Measurements from ENCODE around the gene DIS3L2.
"Not testable (repeated sequence)": the region's sequence is repeated elsewhere in the genome, so short reads cannot be mapped to it uniquely, and the experiment has no call there.

Gene DIS3L2

GRCh38 chr2:232351686-232352510 lies 390.4 kb downstream of the DIS3L2 start:
- peaks cover 41 to 65% (median 57%) of the 10 kb centered on the region in 5 donors for H3K27me3 ChIP-seq (ENCODE audit: control insufficient read depth in 5 of 5, insufficient read depth in 4 of 5, low read length in 5 of 5)
- no peaks in the 10 kb centered on the region for H3K36me3 ChIP-seq (ENCODE audit: control insufficient read depth in 5 of 5, insufficient read depth in 5 of 5, low read length in 5 of 5)
- no peak overlapping the region for H3K9ac ChIP-seq (ENCODE audit: low read length in 5 of 5)
- no peak overlapping the region for H3K27ac ChIP-seq (ENCODE audit: low read depth, low read length)
- H3K9me3 ChIP-seq (ENCODE audit: control insufficient read depth in 5 of 5, low read length in 5 of 5) = peaks cover 0 to 3% (median 0%) of the 10 kb centered on the region in 5 donors
- H3K4me1 ChIP-seq (ENCODE audit: control insufficient read depth in 5 of 5, insufficient read depth in 5 of 5, low read length in 5 of 5) = peaks cover 0 to 16% (median 0%) of the 10 kb centered on the region in 5 donors
- H3K4me3 ChIP-seq (ENCODE audit: low read depth in 1 of 5, low read length in 5 of 5) = no peak overlapping the region

- peaks cover 0 to 3% (median 0%) of the 10 kb centered on the region in 5 donors for H3K9me3 ChIP-seq (ENCODE audit: control insufficient read depth in 5 of 5, low read length in 5 of 5)
- no peaks in the 10 kb centered on the region for H3K36me3 ChIP-seq (ENCODE audit: control insufficient read depth in 5 of 5, insufficient read depth in 5 of 5, low read length in 5 of 5)
- no peak overlapping the region for H3K9ac ChIP-seq (ENCODE audit: low read length in 5 of 5)
- H3K27me3 ChIP-seq (ENCODE audit: control insufficient read depth in 5 of 5, insufficient read depth in 4 of 5, low read length in 5 of 5) = peaks cover 41 to 65% (median 57%) of the 10 kb centered on the region in 5 donors
- peaks cover 0 to 16% (median 0%) of the 10 kb centered on the region in 5 donors for H3K4me1 ChIP-seq (ENCODE audit: control insufficient read depth in 5 of 5, insufficient read depth in 5 of 5, low read length in 5 of 5)
- H3K27ac ChIP-seq (ENCODE audit: low read depth, low read length) = no peak overlapping the region
- H3K4me3 ChIP-seq (ENCODE audit: low read depth in 1 of 5, low read length in 5 of 5) = no peak overlapping the region
Observed at GRCh38 chr2:232352511-232353091, 391.1 kb downstream of the DIS3L2 start.

GRCh38 chr2:232353096-232353495 lies 391.6 kb downstream of the DIS3L2 start:
- H3K36me3 ChIP-seq (ENCODE audit: control insufficient read depth in 5 of 5, insufficient read depth in 5 of 5, low read length in 5 of 5) = no peaks in the 10 kb centered on the region
- peaks cover 41 to 65% (median 57%) of the 10 kb centered on the region in 5 donors for H3K27me3 ChIP-seq (ENCODE audit: control insufficient read depth in 5 of 5, insufficient read depth in 4 of 5, low read length in 5 of 5)
- H3K9ac ChIP-seq (ENCODE audit: low read length in 5 of 5) = no peak overlapping the region
- H3K9me3 ChIP-seq (ENCODE audit: control insufficient read depth in 5 of 5, low read length in 5 of 5) = peaks cover 0 to 3% (median 0%) of the 10 kb centered on the region in 5 donors
- H3K4me1 ChIP-seq (ENCODE audit: control insufficient read depth in 5 of 5, insufficient read depth in 5 of 5, low read length in 5 of 5) = peaks cover 0 to 16% (median 0%) of the 10 kb centered on the region in 5 donors
- no peak overlapping the region for H3K4me3 ChIP-seq (ENCODE audit: low read depth in 1 of 5, low read length in 5 of 5)
- no peak overlapping the region for H3K27ac ChIP-seq (ENCODE audit: low read depth, low read length)

- Histone ChIP-seq H3K4me1 (ENCODE audit: control insufficient read depth in 5 of 5, insufficient read depth in 5 of 5, low read length in 5 of 5) (peaks cover 0 to 16% (median 0%) of the 10 kb centered on the region in 5 donors), H3K27ac (ENCODE audit: low read depth, low read length) (no peak overlapping the region), H3K9me3 (ENCODE audit: control insufficient read depth in 5 of 5, low read length in 5 of 5) (no peaks in the 10 kb centered on the region), H3K4me3 (ENCODE audit: low read depth in 1 of 5, low read length in 5 of 5) (no peak overlapping the region), H3K36me3 (ENCODE audit: control insufficient read depth in 5 of 5, insufficient read depth in 5 of 5, low read length in 5 of 5) (no peaks in the 10 kb centered on the region), H3K9ac (ENCODE audit: low read length in 5 of 5) (no peak overlapping the region), H3K27me3 (ENCODE audit: control insufficient read depth in 5 of 5, insufficient read depth in 4 of 5, low read length in 5 of 5) (peaks cover 41 to 62% (median 54%) of the 10 kb centered on the region in 5 donors)
Observed at GRCh38 chr2:232353660-232354059, 392.1 kb downstream of the DIS3L2 start.

GRCh38 chr2:232354069-232354468 lies 392.6 kb downstream of the DIS3L2 start:
- no peak overlapping the region for H3K9ac ChIP-seq (ENCODE audit: low read length in 5 of 5)
- no peak overlapping the region for H3K27ac ChIP-seq (ENCODE audit: low read depth, low read length)
- no peak overlapping the region for H3K4me3 ChIP-seq (ENCODE audit: low read depth in 1 of 5, low read length in 5 of 5)
- H3K36me3 ChIP-seq (ENCODE audit: control insufficient read depth in 5 of 5, insufficient read depth in 5 of 5, low read length in 5 of 5) = no peaks in the 10 kb centered on the region
- H3K27me3 ChIP-seq (ENCODE audit: control insufficient read depth in 5 of 5, insufficient read depth in 4 of 5, low read length in 5 of 5) = peaks cover 41 to 58% (median 50%) of the 10 kb centered on the region in 5 donors
- H3K9me3 ChIP-seq (ENCODE audit: control insufficient read depth in 5 of 5, low read length in 5 of 5) = no peaks in the 10 kb centered on the region
- H3K4me1 ChIP-seq (ENCODE audit: control insufficient read depth in 5 of 5, insufficient read depth in 5 of 5, low read length in 5 of 5) = peaks cover 0 to 16% (median 0%) of the 10 kb centered on the region in 5 donors

- Histone ChIP-seq H3K27me3 (ENCODE audit: control insufficient read depth in 5 of 5, insufficient read depth in 4 of 5, low read length in 5 of 5) (no peaks in the 10 kb centered on the region), H3K27ac (ENCODE audit: low read depth, low read length) (no peak overlapping the region), H3K36me3 (ENCODE audit: control insufficient read depth in 5 of 5, insufficient read depth in 5 of 5, low read length in 5 of 5) (no peaks in the 10 kb centered on the region), H3K9me3 (ENCODE audit: control insufficient read depth in 5 of 5, low read length in 5 of 5) (no peaks in the 10 kb centered on the region), H3K9ac (ENCODE audit: low read length in 5 of 5) (no peak overlapping the region), H3K4me3 (ENCODE audit: low read depth in 1 of 5, low read length in 5 of 5) (no peak overlapping the region), H3K4me1 (ENCODE audit: control insufficient read depth in 5 of 5, insufficient read depth in 5 of 5, low read length in 5 of 5) (peaks cover 0 to 8% (median 0%) of the 10 kb centered on the region in 5 donors)
Observed at GRCh38 chr2:232361646-232362045, 400.1 kb downstream of the DIS3L2 start.

- Histone ChIP-seq H3K36me3 (ENCODE audit: control insufficient read depth in 5 of 5, insufficient read depth in 5 of 5, low read length in 5 of 5) (no peaks in the 10 kb centered on the region), H3K9me3 (ENCODE audit: control insufficient read depth in 5 of 5, low read length in 5 of 5) (no peaks in the 10 kb centered on the region), H3K27me3 (ENCODE audit: control insufficient read depth in 5 of 5, insufficient read depth in 4 of 5, low read length in 5 of 5) (peaks cover 0 to under 1% (median 0%) of the 10 kb centered on the region in 5 donors), H3K27ac (ENCODE audit: low read depth, low read length) (no peak overlapping the region), H3K4me1 (ENCODE audit: control insufficient read depth in 5 of 5, insufficient read depth in 5 of 5, low read length in 5 of 5) (peaks cover 0 to 8% (median 0%) of the 10 kb centered on the region in 5 donors), H3K4me3 (ENCODE audit: low read depth in 1 of 5, low read length in 5 of 5) (no peak overlapping the region), H3K9ac (ENCODE audit: low read length in 5 of 5) (no peak overlapping the region)
Observed at GRCh38 chr2:232362174-232362900, 400.8 kb downstream of the DIS3L2 start.

- H3K9me3 ChIP-seq (ENCODE audit: control insufficient read depth in 5 of 5, low read length in 5 of 5); H3K4me1 ChIP-seq (ENCODE audit: control insufficient read depth in 5 of 5, insufficient read depth in 5 of 5, low read length in 5 of 5); H3K27me3 ChIP-seq (ENCODE audit: control insufficient read depth in 5 of 5, insufficient read depth in 4 of 5, low read length in 5 of 5); H3K27ac ChIP-seq (ENCODE audit: low read depth, low read length); H3K9ac ChIP-seq (ENCODE audit: low read length in 5 of 5); H3K36me3 ChIP-seq (ENCODE audit: control insufficient read depth in 5 of 5, insufficient read depth in 5 of 5, low read length in 5 of 5): not testable (repeated sequence)
- H3K4me3 ChIP-seq (ENCODE audit: low read depth in 1 of 5, low read length in 5 of 5) = peak overlapping the region in 2 of 5 donors; percentile 29 to 47
Observed at GRCh38 chr2:232363064-232363783, 401.7 kb downstream of the DIS3L2 start.

- H3K9me3 ChIP-seq (ENCODE audit: control insufficient read depth in 5 of 5, low read length in 5 of 5) = no peaks in the 10 kb centered on the region
- H3K27ac ChIP-seq (ENCODE audit: low read depth, low read length) = no peak overlapping the region
- H3K9ac ChIP-seq (ENCODE audit: low read length in 5 of 5) = no peak overlapping the region
- peaks cover 0 to 8% (median 0%) of the 10 kb centered on the region in 5 donors for H3K4me1 ChIP-seq (ENCODE audit: control insufficient read depth in 5 of 5, insufficient read depth in 5 of 5, low read length in 5 of 5)
- H3K4me3 ChIP-seq (ENCODE audit: low read depth in 1 of 5, low read length in 5 of 5) = peak overlapping the region in 3 of 5 donors; percentile 29 to 47 (median 47)
- no peaks in the 10 kb centered on the region for H3K36me3 ChIP-seq (ENCODE audit: control insufficient read depth in 5 of 5, insufficient read depth in 5 of 5, low read length in 5 of 5)
- H3K27me3 ChIP-seq (ENCODE audit: control insufficient read depth in 5 of 5, insufficient read depth in 4 of 5, low read length in 5 of 5) = peaks cover 0 to 9% (median 3%) of the 10 kb centered on the region in 5 donors
Observed at GRCh38 chr2:232363784-232364615, 402.5 kb downstream of the DIS3L2 start.

Data from subcutaneous abdominal adipose tissue (tissue), 5 donors.